Liver (tissue), 9 donors: Measurements from ENCODE around the gene SLC7A10. TPM values are rescaled to one million over a fixed set of nuclear protein-coding genes. Genes with fewer than 3 reads are reported as not detected.
A peak's percentile ranks its signal among the peaks of the same experiment; 100 is the strongest.

Source experiments
- DNase-seq: peaks from one replicate; pipeline ENCODE4 v3.0.0-alpha.2; 2017; ENCODE audit warnings: low spot score
- H3K27ac ChIP-seq, 2 donors: one replicate each; pipeline ENCODE4 v1.7.0; 2013; ENCODE audit warnings: inconsistent platforms in 2 of 2, low read length in 2 of 2, control low read depth in 1 of 2, low read depth in 1 of 2, mild to moderate bottlenecking in 1 of 2
- H3K27me3 ChIP-seq, 4 donors: one replicate each; pipeline versions ENCODE4 v1.6.1 to v1.7.0; 2013; ENCODE audit warnings: low read length in 3 of 4, inconsistent platforms in 1 of 4, mild to moderate bottlenecking in 1 of 4, moderate library complexity in 1 of 4; ENCODE audit not compliant: control insufficient read depth in 4 of 4, insufficient read depth in 4 of 4
- H3K36me3 ChIP-seq, 4 donors: one replicate each; pipeline versions ENCODE4 v1.6.1 to v1.7.0; 2013; ENCODE audit warnings: low read length in 3 of 4, mild to moderate bottlenecking in 3 of 4, low read depth in 1 of 4, moderate library complexity in 1 of 4; ENCODE audit not compliant: control insufficient read depth in 4 of 4, insufficient read depth in 3 of 4
- H3K4me1 ChIP-seq, 4 donors: one replicate each; pipeline versions ENCODE4 v1.6.1 to v1.7.0; 2013; ENCODE audit warnings: low read length in 3 of 4, mild to moderate bottlenecking in 3 of 4, moderate library complexity in 1 of 4; ENCODE audit not compliant: control insufficient read depth in 4 of 4, insufficient read depth in 4 of 4
- H3K4me3 ChIP-seq, 3 donors: one replicate each; pipeline versions ENCODE4 v1.6.1 to v1.7.0; 2013; ENCODE audit warnings: low read length in 3 of 3, control low read depth in 1 of 3, low read depth in 1 of 3, mild to moderate bottlenecking in 1 of 3
- H3K9ac ChIP-seq, 2 donors: one replicate each; pipeline ENCODE4 v1.7.0; 2013; ENCODE audit warnings: low read length in 2 of 2, mild to moderate bottlenecking in 2 of 2, moderate library complexity in 2 of 2, control low read depth in 1 of 2, low read depth in 1 of 2
- H3K9me3 ChIP-seq, 4 donors: one replicate each; pipeline versions ENCODE4 v1.6.1 to v1.7.0; 2013; ENCODE audit warnings: low read length in 3 of 4; ENCODE audit not compliant: control insufficient read depth in 4 of 4
- CTCF ChIP-seq: fragments of 150-350 bp; IDR thresholded peaks from 2 replicates; pipeline ENCODE4 v1.5.1; 2017; ENCODE audit warnings: improper control_type of control experiment, low read depth, low read length; ENCODE audit not compliant: missing input control
- EGR1 ChIP-seq, 2 donors: IDR thresholded peaks; 2 replicates each; pipeline ENCODE4 v1.6.1; 2016 to 2018; ENCODE audit warnings: antibody characterized with exemption in 2 of 2, low read depth in 2 of 2
- FOXA1 ChIP-seq: IDR thresholded peaks from 2 replicates; pipeline ENCODE4 v1.6.1; 2016; ENCODE audit warnings: antibody characterized with exemption
- FOXA2 ChIP-seq: IDR thresholded peaks from 2 replicates; pipeline ENCODE4 v1.6.1; 2016; ENCODE audit warnings: antibody characterized with exemption
- HNF4A ChIP-seq, 2 donors: conservative IDR thresholded peaks; 2 replicates each; pipeline ENCODE4 v1.6.1; 2016; ENCODE audit warnings: antibody characterized with exemption in 2 of 2, mild to moderate bottlenecking in 2 of 2
- HNF4G ChIP-seq: IDR thresholded peaks from 2 replicates; pipeline ENCODE4 v1.6.1; 2016; ENCODE audit warnings: antibody characterized with exemption
- JUND ChIP-seq, 2 donors: IDR thresholded peaks; 2 replicates each; pipeline ENCODE4 v1.6.1; 2016; ENCODE audit warnings: antibody characterized with exemption in 2 of 2
- NR2F2 ChIP-seq: IDR thresholded peaks from 2 replicates; pipeline ENCODE4 v1.6.1; 2016; ENCODE audit warnings: antibody characterized with exemption
- RAD21 ChIP-seq, 2 donors: IDR thresholded peaks; 2 replicates each; pipeline ENCODE4 v1.6.1; 2016; ENCODE audit warnings: antibody characterized with exemption in 2 of 2, mild to moderate bottlenecking in 2 of 2
- REST ChIP-seq: IDR thresholded peaks from 2 replicates; pipeline ENCODE4 v1.6.1; 2016; ENCODE audit warnings: antibody characterized with exemption, mild to moderate bottlenecking
- RXRA ChIP-seq, 2 donors: IDR thresholded peaks; 2 replicates each; pipeline ENCODE4 v1.6.1; 2017 to 2018; ENCODE audit warnings: antibody characterized with exemption in 2 of 2, mild to moderate bottlenecking in 1 of 2
- SP1 ChIP-seq: IDR thresholded peaks from 2 replicates; pipeline ENCODE4 v1.6.1; 2018; ENCODE audit warnings: antibody characterized with exemption, mild to moderate bottlenecking
- TAF1 ChIP-seq: conservative IDR thresholded peaks from 2 replicates; pipeline ENCODE4 v1.6.1; 2016; ENCODE audit warnings: antibody characterized with exemption, mild to moderate bottlenecking
- WGBS: extraction: QIAGEN DNeasy Blood & Tissue Kit; methylation state at CpG from one replicate; pipeline ENCODE4 v1.1.7; 2013; 5-methylcytosine and 5-hydroxymethylcytosine counted together
- polyA plus RNA-seq, 2 donors: library from polyadenylated mRNA; stranded (reverse) in 1 of 2; unstranded in 1 of 2; fragments of 200-250 nt in 1 of 2; fragments of >200 nt in 1 of 2; fragmentation: Nextera tagmentation in 1 of 2; extraction: Ambion mirVana in 1 of 2; gene quantifications; one replicate each; pipeline versions ENCODE4 v1.2.1 to v1.2.3, GENCODE V29; 2013 to 2015
- total RNA-seq, 2 donors: library from RNA; depleted of rRNA; stranded (reverse); fragments of >200 nt; gene quantifications; one replicate each; pipeline ENCODE4 v1.2.3, GENCODE V29; 2014
- TF ChIP-seq, protein P1 (sequence below): IDR thresholded peaks from 2 replicates; pipeline ENCODE4 v1.6.1; 2016; ENCODE audit warnings: antibody characterized with exemption
- donor health status: healthy.
- donor health status: healthy.
- donor health status: healthy.
- donor health status: healthy.
- donor health status: healthy.

SLC7A10 gene
- total and polyA plus RNA-seq, 4 donors = not detected

DNA sequence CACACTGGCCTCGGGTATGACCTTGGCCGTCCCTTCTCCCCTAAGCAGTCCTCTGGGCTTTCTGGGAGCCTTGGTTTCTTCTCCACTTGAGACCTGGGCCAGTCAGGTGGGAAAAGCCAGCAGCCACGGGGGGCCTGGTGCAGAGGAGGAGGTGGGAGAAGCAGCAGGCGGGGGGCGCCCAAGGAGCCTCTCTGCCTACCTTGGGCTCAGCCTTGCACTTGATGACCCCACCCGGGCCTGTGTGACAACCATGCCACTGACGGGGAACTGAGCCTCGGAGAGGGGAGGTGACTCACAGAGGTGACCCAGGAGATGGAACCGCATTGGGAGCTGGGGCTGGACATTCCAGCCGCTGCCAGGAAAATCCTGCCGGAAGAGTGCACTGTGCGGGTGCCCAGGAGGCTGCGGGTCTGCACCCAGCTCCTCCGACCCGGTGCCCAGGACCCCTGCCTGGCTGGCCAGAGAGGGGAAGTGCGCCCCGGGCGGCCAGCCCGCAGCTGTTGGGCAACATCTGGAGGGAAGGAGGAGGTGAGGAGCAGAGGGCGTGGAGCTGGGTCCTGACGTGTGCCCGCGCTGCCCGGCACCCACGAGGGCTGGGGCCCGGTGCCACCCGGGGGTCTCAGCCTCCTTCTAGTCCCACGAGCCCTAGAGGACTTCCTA is 23.4 kb upstream of the SLC7A10 start:
- peak overlapping the region in 1 of 3 donors; percentile 26 for H3K4me3 ChIP-seq
- TF ChIP-seq SP1 = peak; percentile 22
- peak in 1 of 2 donors; percentile 54 for TF ChIP-seq RAD21 (IDR thresholded peaks at IDR 0.05)
- TF ChIP-seq HNF4A (conservative IDR thresholded peaks at IDR 0.05) = peak in 1 of 2 donors; percentile 14
- no peak for TF ChIP-seq TAF1
- peak; percentile 2 to 41 for TF ChIP-seq RXRA (IDR thresholded peaks at IDR 0.05)
- peak overlapping the region; percentile 10 to 19 for H3K9ac ChIP-seq
- peaks cover 15 to 48% (median 38%) of the 10 kb centered on the region in 4 donors for H3K4me1 ChIP-seq
- peak overlapping the region; percentile 67 to 91 for H3K27ac ChIP-seq
- H3K36me3 ChIP-seq = no peaks in the 10 kb centered on the region
- DNase-seq = no peak
- WGBS = 21% methylated on average over 28 of the region's 28 CpGs
- peaks cover 0 to 4% (median under 1%) of the 10 kb centered on the region in 4 donors for H3K9me3 ChIP-seq
- no peaks in the 10 kb centered on the region for H3K27me3 ChIP-seq

DNA sequence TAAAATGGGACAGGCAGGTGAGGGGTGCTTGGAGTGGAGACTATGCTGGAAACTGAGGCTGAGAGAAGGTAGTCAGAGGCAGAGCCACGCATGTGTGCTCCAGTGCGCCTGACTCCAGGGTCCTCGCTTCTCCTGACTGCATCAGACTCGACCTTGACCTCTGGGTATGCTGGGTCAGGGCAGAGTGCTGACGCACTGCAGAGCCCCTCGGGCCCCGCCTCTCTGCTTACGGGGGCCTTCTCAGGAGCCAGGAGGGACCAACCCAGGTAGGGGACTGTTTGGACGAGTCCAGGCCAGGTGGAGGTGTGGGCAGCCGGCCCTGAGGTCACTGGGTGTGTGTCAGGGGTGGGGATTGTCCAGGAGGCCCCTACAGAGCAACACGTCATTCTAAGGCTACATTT is 22.9 kb upstream of the SLC7A10 start:
- Histone ChIP-seq H3K9me3 (peaks cover 0 to 4% (median under 1%) of the 10 kb centered on the region in 4 donors), H3K36me3 (no peaks in the 10 kb centered on the region), H3K4me1 (peaks cover 15 to 48% (median 38%) of the 10 kb centered on the region in 4 donors), H3K4me3 (no peak overlapping the region), H3K27ac (peak overlapping the region; percentile 67 to 91), H3K27me3 (no peaks in the 10 kb centered on the region), H3K9ac (no peak overlapping the region)
- TF ChIP-seq RXRA (IDR thresholded peaks at IDR 0.05) (peak; percentile 83 to 90), HNF4A (conservative IDR thresholded peaks at IDR 0.05) (peak; percentile 68 to 71), SP1 (peak; percentile 69), JUND (IDR thresholded peaks at IDR 0.05) (peak in 1 of 2 donors; percentile 55), FOXA2 (no peak), NR2F2 (peak; percentile 68), HNF4G (no peak)
- DNase-seq = peak; percentile 70
- 31% methylated on average over 11 of the region's 11 CpGs for WGBS

- Histone ChIP-seq H3K36me3 (no peaks in the 10 kb centered on the region), H3K9me3 (peaks cover 0 to 4% (median under 1%) of the 10 kb centered on the region in 4 donors), H3K4me1 (peaks cover 15 to 48% (median 38%) of the 10 kb centered on the region in 4 donors), H3K4me3 (no peak overlapping the region), H3K27ac (peak overlapping the region; percentile 67 to 91), H3K27me3 (no peaks in the 10 kb centered on the region), H3K9ac (peak overlapping the region in 1 of 2 donors; percentile 39)
- no peak for DNase-seq
- TF ChIP-seq RAD21 (IDR thresholded peaks at IDR 0.05) (peak in 1 of 2 donors; percentile 50), HNF4G (no peak)
- WGBS = 43% methylated on average over 8 of the region's 8 CpGs
Measured at GRCh38 chr19:33248104-33248503, 22.5 kb upstream of the SLC7A10 start.

DNA sequence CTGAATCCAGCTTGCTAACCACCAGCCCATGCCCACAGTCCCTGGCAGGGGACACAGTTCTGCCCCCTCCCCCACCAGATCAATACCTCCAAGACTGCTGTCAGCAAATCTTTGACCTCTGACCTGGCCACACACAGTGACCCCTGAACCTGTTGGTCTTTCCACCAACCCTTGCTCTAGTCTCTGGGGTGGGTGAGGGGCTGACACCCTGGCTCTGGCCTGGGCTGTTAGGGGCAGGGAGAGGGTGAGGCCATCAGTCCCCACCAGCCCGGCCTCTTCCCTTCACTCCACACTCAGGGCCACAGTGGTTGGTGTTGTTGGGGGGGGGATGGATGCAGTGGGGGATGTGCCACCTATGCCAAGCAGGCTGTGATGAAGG is 21.8 kb upstream of the SLC7A10 start:
- Histone ChIP-seq H3K9ac (no peak overlapping the region), H3K4me1 (peaks cover 15 to 46% (median 37%) of the 10 kb centered on the region in 4 donors), H3K4me3 (no peak overlapping the region), H3K27me3 (no peaks in the 10 kb centered on the region), H3K36me3 (no peaks in the 10 kb centered on the region), H3K9me3 (peaks cover 0 to 4% (median under 1%) of the 10 kb centered on the region in 4 donors), H3K27ac (peak overlapping the region; percentile 67 to 91)
- DNase-seq = peak; percentile 64
- WGBS = 29% methylated on average over 1 of the region's 1 CpG
- TF ChIP-seq, protein P1, sequence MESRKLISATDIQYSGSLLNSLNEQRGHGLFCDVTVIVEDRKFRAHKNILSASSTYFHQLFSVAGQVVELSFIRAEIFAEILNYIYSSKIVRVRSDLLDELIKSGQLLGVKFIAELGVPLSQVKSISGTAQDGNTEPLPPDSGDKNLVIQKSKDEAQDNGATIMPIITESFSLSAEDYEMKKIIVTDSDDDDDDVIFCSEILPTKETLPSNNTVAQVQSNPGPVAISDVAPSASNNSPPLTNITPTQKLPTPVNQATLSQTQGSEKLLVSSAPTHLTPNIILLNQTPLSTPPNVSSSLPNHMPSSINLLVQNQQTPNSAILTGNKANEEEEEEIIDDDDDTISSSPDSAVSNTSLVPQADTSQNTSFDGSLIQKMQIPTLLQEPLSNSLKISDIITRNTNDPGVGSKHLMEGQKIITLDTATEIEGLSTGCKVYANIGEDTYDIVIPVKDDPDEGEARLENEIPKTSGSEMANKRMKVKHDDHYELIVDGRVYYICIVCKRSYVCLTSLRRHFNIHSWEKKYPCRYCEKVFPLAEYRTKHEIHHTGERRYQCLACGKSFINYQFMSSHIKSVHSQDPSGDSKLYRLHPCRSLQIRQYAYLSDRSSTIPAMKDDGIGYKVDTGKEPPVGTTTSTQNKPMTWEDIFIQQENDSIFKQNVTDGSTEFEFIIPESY = no peak
- TF ChIP-seq REST (no peak), HNF4A (conservative IDR thresholded peaks at IDR 0.05) (peak; percentile 83 to 92), JUND (IDR thresholded peaks at IDR 0.05) (peak in 1 of 2 donors; percentile 80), EGR1 (IDR thresholded peaks at IDR 0.05; ENCODE audit: low read depth in 2 of 2) (no peak), TAF1 (no peak), HNF4G (peak; percentile 59), FOXA2 (peak; percentile 61), FOXA1 (peak; percentile 72), CTCF (no peak)
